HG03108 (cell line): ENCODE measurements around the gene DYNC2H1.

Experiments
- ATAC-seq: cut with Tn5 transposase; IDR thresholded peaks from one replicate; pipeline ENCODE4 v1.9.1; 2021; ENCODE audit warnings: moderate library complexity; ENCODE audit not compliant: unreplicated experiment

Gene DYNC2H1

GRCh38 chr11:103281301-103281700 is 172.1 kb downstream of the DYNC2H1 start:
- no peak for ATAC-seq

DNA sequence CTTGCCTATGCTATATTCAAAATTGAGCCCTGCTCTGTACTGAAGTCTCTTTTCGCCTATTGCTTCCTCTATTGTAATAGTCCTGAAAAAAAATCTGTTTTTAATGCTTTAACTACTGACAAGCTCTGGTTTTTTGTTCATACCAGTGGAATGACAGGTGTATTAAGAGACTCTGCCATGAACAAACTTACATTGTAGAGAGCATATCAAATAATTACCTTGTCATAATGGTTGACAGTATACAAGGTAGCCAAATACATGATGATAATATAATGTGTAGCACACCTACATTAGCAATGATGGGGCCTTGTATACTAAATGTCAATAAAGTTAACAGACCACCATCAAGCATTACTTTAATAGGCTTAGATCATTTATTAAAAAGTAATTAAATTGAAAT is 175.0 kb downstream of the DYNC2H1 start:
- ATAC-seq: no peak

DNA sequence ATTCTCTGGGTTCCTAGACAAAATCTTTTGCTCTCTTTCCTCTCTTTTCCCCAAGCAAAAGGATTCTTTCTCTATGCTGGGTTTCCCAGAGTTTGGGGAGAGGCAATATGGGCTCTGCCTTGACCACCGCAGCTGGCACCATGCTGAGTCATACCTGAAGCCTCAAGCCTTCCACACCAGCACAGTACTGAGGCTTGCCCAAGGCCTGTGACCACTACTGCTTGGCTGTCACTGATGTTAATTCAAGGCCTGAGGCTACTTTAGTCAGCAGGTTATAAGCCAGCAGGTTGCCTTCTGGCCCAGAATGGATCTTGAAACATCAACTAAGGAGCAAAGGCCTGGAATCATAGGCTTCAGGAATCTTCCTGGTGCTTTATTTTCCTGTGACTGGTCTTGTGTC is 185.3 kb downstream of the DYNC2H1 start:
- ATAC-seq: no peak

DNA sequence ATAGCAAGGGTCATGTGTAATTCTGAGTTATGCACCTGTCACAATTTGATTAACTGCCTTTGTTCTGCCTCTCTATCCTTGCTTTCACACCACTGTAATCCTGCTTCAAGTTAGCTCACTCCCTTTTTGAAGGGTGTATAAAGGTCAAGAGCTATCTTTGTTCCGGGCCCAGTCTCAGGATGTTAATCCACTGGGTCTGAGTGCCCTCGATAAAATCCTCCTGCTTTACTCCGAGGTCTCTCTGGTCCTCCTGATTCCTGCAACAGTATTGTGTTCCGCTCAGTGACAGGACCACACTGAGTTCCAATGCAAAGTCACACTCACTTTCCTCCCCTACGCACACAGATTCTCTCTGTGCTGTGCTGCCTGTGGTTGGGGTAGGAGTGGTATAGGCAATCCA is 186.5 kb downstream of the DYNC2H1 start:
- no peak for ATAC-seq

GRCh38 chr11:103297900-103298299 is 188.7 kb downstream of the DYNC2H1 start:
- no peak for ATAC-seq

- no peak for ATAC-seq
These were observed 206.0 kb downstream of the DYNC2H1 start for GRCh38 chr11:103315248-103315647.

DNA sequence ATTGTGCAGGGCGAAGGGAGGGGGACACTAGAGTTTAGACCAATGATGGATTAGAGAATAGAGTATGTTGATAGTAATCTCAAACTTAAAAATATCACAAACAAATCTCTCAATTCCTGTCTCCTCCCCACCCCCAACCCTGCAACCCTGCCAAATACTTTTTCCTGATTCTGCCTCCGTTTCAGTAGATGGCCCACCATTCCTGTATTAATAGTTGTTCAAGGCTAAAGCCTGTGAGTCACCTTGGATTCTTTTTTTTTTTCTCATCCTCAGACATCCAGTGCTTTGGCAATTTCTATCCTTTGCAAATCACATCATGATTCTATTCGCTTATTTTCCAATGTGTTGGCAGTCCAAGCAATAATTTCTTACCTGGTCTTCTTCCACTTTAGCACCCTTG is 207.9 kb downstream of the DYNC2H1 start:
- no peak for ATAC-seq

GRCh38 chr11:103322821-103323220 is 213.6 kb downstream of the DYNC2H1 start:
- ATAC-seq: no peak

- ATAC-seq: no peak
These were observed 216.5 kb downstream of the DYNC2H1 start for GRCh38 chr11:103325686-103326069.

GRCh38 chr11:103326070-103326794 is 217.0 kb downstream of the DYNC2H1 start:
- ATAC-seq: peak; percentile 89

GRCh38 chr11:103327721-103328120 is 218.5 kb downstream of the DYNC2H1 start:
- no peak for ATAC-seq

- no peak for ATAC-seq
These were observed 223.2 kb downstream of the DYNC2H1 start for GRCh38 chr11:103332409-103332808.

GRCh38 chr11:103338621-103339484 is 229.6 kb downstream of the DYNC2H1 start:
- no peak for ATAC-seq

DNA sequence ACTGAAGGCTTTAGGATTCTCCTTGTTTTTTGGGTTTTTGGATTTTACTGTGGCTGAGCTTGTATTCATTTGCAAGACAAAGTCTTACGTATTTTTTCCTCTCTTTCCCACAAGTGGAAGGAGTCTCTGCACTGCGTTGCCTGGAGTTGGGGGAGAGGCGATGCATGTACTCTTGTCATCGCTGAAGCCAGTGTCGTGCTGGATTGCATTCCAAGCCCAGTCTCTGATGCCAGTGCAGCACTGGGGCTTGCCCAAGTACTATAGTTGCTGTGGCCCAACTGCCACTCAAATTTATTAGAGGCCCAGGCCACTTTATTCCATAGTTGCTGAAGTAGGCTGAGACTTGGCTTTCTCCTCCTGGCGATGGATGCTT is 230.2 kb downstream of the DYNC2H1 start:
- no peak for ATAC-seq

DNA sequence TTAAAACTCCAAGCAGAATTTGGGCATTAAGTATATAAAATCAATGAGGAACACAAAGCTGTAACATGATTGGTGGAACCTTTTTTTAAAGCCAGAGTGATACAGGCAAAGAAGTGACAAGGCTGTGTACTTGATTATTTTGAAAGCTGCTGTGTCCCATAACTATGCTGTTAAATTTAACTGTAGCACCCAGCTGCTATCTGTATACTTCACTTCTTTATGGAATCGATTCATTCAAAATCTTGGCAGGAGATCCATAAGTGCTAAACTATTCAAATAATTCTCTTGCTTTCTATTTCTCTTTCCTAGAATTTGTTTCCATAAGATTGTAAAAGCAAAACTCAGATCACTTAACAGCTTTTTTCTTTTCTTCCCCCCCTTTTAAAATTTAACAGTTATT is 231.7 kb downstream of the DYNC2H1 start:
- no peak for ATAC-seq

DNA sequence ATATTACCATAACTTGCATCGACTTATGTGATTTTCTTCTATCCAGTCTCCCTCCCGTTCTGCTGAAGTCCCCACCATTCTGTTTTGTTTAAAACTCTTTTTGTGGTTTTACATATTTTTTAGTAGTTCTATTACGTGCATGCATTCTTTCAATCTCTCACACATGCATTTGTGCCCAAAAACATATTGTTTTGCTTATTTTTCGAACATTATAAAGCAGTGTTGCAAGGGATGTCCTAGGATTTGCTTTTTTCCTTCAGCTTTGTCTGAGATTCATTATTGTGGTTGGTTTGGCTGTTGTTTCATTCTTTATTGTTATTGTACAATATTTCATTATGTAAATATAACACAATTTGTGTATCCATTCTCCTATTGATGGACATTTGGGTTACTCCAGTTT is 235.7 kb downstream of the DYNC2H1 start:
- no peak for ATAC-seq

DNA sequence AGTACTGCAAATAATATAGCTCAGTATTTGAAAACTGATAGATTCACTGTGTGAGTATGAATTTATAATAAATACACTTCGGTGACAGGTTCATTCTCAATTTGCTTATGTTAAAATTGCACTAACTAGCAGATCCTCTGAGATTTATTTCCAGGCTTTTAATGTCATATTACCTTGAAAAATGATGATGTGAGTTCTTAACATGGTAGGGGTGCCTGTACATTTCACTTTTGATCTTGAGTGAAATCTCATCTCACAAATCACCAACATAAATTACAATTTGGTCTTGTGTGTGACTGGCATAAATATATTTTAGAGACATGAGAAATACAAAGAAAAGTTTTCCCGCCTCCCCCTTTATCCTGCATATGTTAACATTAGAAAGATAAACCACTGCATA is 240.4 kb downstream of the DYNC2H1 start:
- no peak for ATAC-seq

DNA sequence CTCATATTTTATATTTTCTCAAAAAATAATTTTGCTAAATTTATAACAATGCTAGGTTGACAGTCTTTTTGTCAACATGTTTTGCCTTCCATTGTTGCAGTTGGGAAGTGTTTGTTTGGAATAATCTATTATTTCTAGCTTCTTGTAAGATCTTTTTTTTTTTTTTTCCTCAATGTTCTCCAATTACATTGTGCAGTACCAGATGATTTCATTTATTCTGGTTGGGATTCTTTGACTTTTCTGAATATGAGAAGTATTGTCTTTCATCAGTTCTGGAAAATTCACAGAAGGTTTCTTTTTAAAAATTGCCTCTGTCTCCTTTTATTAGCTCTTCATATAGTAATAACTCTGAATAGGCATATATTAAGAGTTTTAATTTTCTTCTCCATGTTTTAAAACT is 245.4 kb downstream of the DYNC2H1 start:
- no peak for ATAC-seq

DNA sequence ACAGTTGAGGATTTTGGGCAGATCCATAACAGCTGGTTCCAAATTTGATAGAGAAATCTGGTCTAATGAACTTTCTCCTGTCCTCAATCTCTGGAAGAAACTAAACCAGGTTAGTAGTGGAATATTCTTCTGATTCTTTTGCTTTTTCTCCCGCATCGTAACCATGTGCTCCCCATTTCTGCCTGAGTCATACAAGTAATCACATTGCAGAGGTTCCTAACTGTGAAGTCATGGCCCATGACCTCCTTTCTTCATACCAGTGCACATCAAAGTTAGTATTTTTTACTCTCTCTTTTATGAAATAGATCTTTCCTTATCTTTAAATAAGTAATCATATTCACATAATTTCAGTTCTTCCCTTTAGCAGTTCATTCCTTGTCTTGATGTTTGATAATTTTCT is 249.0 kb downstream of the DYNC2H1 start:
- ATAC-seq: no peak

DNA sequence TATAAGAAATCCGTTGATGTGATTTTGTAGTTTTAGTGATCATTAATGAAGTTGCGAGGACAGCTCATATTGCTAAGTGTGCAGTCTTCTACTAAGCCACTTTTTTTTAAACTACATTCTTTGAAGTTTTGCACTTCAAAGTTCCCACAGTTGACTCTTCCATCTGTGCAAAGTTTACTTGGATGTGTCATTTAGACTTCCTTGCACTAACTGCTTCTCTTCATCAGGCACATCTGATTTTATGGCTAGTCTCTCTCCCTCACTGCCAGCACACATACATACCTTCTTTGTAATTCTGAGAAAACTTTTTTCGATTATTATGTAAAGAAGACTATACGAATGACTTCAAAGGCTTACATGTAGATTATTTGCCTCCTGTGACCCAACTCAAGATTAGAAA is 250.0 kb downstream of the DYNC2H1 start:
- no peak for ATAC-seq

- no peak for ATAC-seq
These were observed 255.5 kb downstream of the DYNC2H1 start for GRCh38 chr11:103364687-103365086.

GRCh38 chr11:103367650-103368049 is 258.4 kb downstream of the DYNC2H1 start:
- ATAC-seq: no peak
